SU-DHL-6 (cell line): ENCODE data around the gene SPINK1.

ENCODE experiments used
- H2AFZ ChIP-seq: fragments of 200-600 bp; sonication (generic); 2 replicates; pipeline ENCODE4 v1.6.1; 2014; ENCODE audit warnings: low read depth, mild to moderate bottlenecking, moderate library complexity, mixed read lengths, antibody characterized with exemption, low read length; ENCODE audit not compliant: severe bottlenecking
- H3F3A ChIP-seq: fragments of 200-600 bp; shearing (Covaris generic); 2 replicates; pipeline ENCODE4 v1.6.0; 2016; ENCODE audit warnings: antibody characterized with exemption, mild to moderate bottlenecking; ENCODE audit not compliant: insufficient read depth
- H3K27ac ChIP-seq: fragments of 200-600 bp; sonication (generic); 2 replicates; pipeline ENCODE4 v1.5.1; 2016; ENCODE audit warnings: low read depth, mild to moderate bottlenecking, low read length, moderate library complexity, mixed read lengths
- H3K27me3 ChIP-seq: fragments of 200-600 bp; sonication (generic), shearing (Covaris generic); 2 replicates; pipeline ENCODE4 v1.6.0; 2014; ENCODE audit warnings: mild to moderate bottlenecking, low read length
- H3K36me3 ChIP-seq: fragments of 200-600 bp; sonication (generic); 2 replicates; pipeline ENCODE4 v1.6.1; 2014; ENCODE audit warnings: mild to moderate bottlenecking, low read length, mixed read lengths
- H3K4me2 ChIP-seq: fragments of 300-600, 200-600 bp; shearing (Covaris generic), sonication (generic); 2 replicates; pipeline ENCODE4 v1.6.0; 2014; ENCODE audit warnings: low read length, low read depth, mild to moderate bottlenecking; ENCODE audit not compliant: poor library complexity, severe bottlenecking
- H3K4me3 ChIP-seq: fragments of 200-600 bp; sonication (generic); 2 replicates; pipeline ENCODE4 v1.5.1; 2014; ENCODE audit warnings: antibody characterized with exemption, low read length, mild to moderate bottlenecking, mixed read lengths; ENCODE audit not compliant: insufficient read depth, poor library complexity, severe bottlenecking
- H3K79me2 ChIP-seq: fragments of 200-600 bp; sonication (generic); 2 replicates; pipeline ENCODE4 v1.6.1; 2014; ENCODE audit warnings: mild to moderate bottlenecking, low read length, moderate library complexity; ENCODE audit not compliant: insufficient read depth
- H3K9ac ChIP-seq: fragments of 200-600 bp; sonication (generic); 2 replicates; pipeline ENCODE4 v1.7.0; 2014; ENCODE audit warnings: mild to moderate bottlenecking, low read length
- H3K9me2 ChIP-seq: fragments of 200-600 bp; sonication (generic); replicated peaks from 2 replicates; pipeline ENCODE4 v1.6.1; 2014; ENCODE audit warnings: low read length; ENCODE audit not compliant: insufficient read depth
- H3K9me3 ChIP-seq: fragments of 200-600 bp; sonication (generic); 2 replicates; pipeline ENCODE4 v1.6.1; 2014; ENCODE audit warnings: low read length, mixed read lengths; ENCODE audit not compliant: insufficient read depth
- H4K20me1 ChIP-seq: fragments of 200-600 bp; sonication (generic); 2 replicates; pipeline ENCODE4 v1.6.1; 2014; ENCODE audit warnings: low read depth, mild to moderate bottlenecking, antibody characterized with exemption, low read length, moderate library complexity, mixed read lengths
- CTCF ChIP-seq: fragments of 200-600 bp; sonication (generic); IDR thresholded peaks from one replicate; pipeline ENCODE4 v1.5.1; 2017; ENCODE audit warnings: antibody characterized with exemption, mild to moderate bottlenecking, low read length, moderate library complexity; ENCODE audit not compliant: insufficient read depth, poor library complexity, severe bottlenecking
- EZH2phosphoT487 ChIP-seq: fragments of 200-600 bp; sonication (generic), shearing (Covaris generic); conservative IDR thresholded peaks from 2 replicates; pipeline ENCODE4 v1.6.1; 2018; ENCODE audit warnings: mild to moderate bottlenecking, antibody characterized with exemption, low read length, moderate library complexity, mixed read lengths

The SPINK1 gene

GRCh38 chr5:147878066-147878759 is 46.7 kb upstream of the SPINK1 start, which contains the start of gene SCGB3A2:
Gene SCGB3A2, plus strand, starts transcription at chr5:147878711. Its CDS starts 93 bp downstream, at chr5:147878804.
- Histone ChIP-seq H3K9me2 (no peaks in the 10 kb centered on the region), H3K9me3 (no peaks in the 10 kb centered on the region), H3K9ac (no peak within 1 kb of the TSS), H3K4me3 (no peak within 1 kb of the TSS), H3K27ac (no peak within 1 kb of the TSS), H3K36me3 (no peaks in the 10 kb centered on the region), H2AFZ (no peak within 1 kb of the TSS), H4K20me1 (no peaks in the 10 kb centered on the region), H3K79me2 (no peaks in the 10 kb centered on the region), H3F3A (no peaks in the 10 kb centered on the region), H3K4me2 (no peak within 1 kb of the TSS), H3K27me3 (no peaks in the 10 kb centered on the region)
- TF ChIP-seq CTCF (no peak), EZH2phosphoT487 (no peak)

GRCh38 chr5:147876626-147877025 is 45.2 kb upstream of the SPINK1 start:
- TF ChIP-seq CTCF, result no peak
- TF ChIP-seq EZH2phosphoT487, result no peak
- Histone ChIP-seq H3F3A (no peaks in the 10 kb centered on the region), H3K9me2 (no peaks in the 10 kb centered on the region), H3K9me3 (no peaks in the 10 kb centered on the region), H3K79me2 (no peaks in the 10 kb centered on the region), H3K36me3 (no peaks in the 10 kb centered on the region), H3K27me3 (no peaks in the 10 kb centered on the region), H3K27ac (no peak overlapping the region), H4K20me1 (no peaks in the 10 kb centered on the region), H3K9ac (no peak overlapping the region), H3K4me3 (no peak overlapping the region), H3K4me2 (no peak overlapping the region), H2AFZ (no peak overlapping the region)

- no peaks in the 10 kb centered on the region for H3K27me3 ChIP-seq
- H4K20me1 ChIP-seq, result no peaks in the 10 kb centered on the region
- no peaks in the 10 kb centered on the region for H3K9me3 ChIP-seq
- H3K27ac ChIP-seq, result no peak overlapping the region
- H3K9ac ChIP-seq, result no peak overlapping the region
- no peaks in the 10 kb centered on the region for H3F3A ChIP-seq
- H2AFZ ChIP-seq, result no peak overlapping the region
- TF ChIP-seq EZH2phosphoT487 (no peak), CTCF (no peak)
- no peaks in the 10 kb centered on the region for H3K79me2 ChIP-seq
- no peaks in the 10 kb centered on the region for H3K36me3 ChIP-seq
- H3K9me2 ChIP-seq, result no peaks in the 10 kb centered on the region
- H3K4me3 ChIP-seq, result no peak overlapping the region
- H3K4me2 ChIP-seq, result no peak overlapping the region
Measured at GRCh38 chr5:147876141-147876540, 44.7 kb upstream of the SPINK1 start.
